Measurements from ENCODE around the gene ITPR1. TPM values are rescaled to one million over a fixed set of nuclear protein-coding genes. Genes with fewer than 3 reads are reported as not detected.

Gene ITPR1
- total and polyA plus RNA-seq, 10 of the 15 experiments (the other 5 are each of a cell fraction or from before 2014, with no cell fraction given): 12.2 to 239 (median 28.4) TPM

- Histone ChIP-seq H3K27me3 (replicated peaks in 1 of 2; ENCODE audit: control insufficient read depth in 2 of 2, insufficient read depth in 2 of 2, low read length in 1 of 2) (no peaks in the 10 kb centered on the region), H3K27ac (ENCODE audit: control insufficient read depth, insufficient read depth) (no peak overlapping the region), H3K4me1 (ENCODE audit: control insufficient read depth, insufficient read depth, low read length) (peaks cover 5% of the 10 kb centered on the region), H3K4me3 (no peak overlapping the region), H4K20me1 (ENCODE audit: control insufficient read depth, insufficient read depth) (no peaks in the 10 kb centered on the region), H3K79me2 (ENCODE audit: control insufficient read depth, insufficient read depth, low read length) (no peaks in the 10 kb centered on the region), H3K9ac (ENCODE audit: control insufficient read depth, insufficient read depth, low read length) (no peak overlapping the region), H3K4me2 (ENCODE audit: control insufficient read depth, insufficient read depth) (no peak overlapping the region), H3K9me3 (replicated peaks; ENCODE audit: control insufficient read depth, insufficient read depth, low read length) (peaks cover 4% of the 10 kb centered on the region; the same call in 2 of the 3 replicates), H2AFZ (ENCODE audit: control insufficient read depth, low read depth, low read length) (no peak overlapping the region), H3K36me3 (ENCODE audit: control insufficient read depth in 2 of 2, insufficient read depth in 2 of 2, low read length in 1 of 2) (peaks cover 9 to 24% of the 10 kb centered on the region in 2 experiments)
- in situ Hi-C loops (cut with MboI) (no loop called here), intact Hi-C loops (cut with micrococcal nuclease; ENCODE audit: unreplicated experiment) (no loop called here)
- no TSS peak for BruUV-seq (replicated peaks)
- DNase-seq (ENCODE audit: low read depth, low spot score) (no peak), ATAC-seq (no peak), FAIRE-seq (no peak)
- 80% methylated on average over 4 of the region's 4 CpGs for WGBS (ENCODE audit: insufficient coverage, insufficient replicate concordance, low lambda C conversion rate, missing lambda C conversion rate)
- RAD21 ChIA-PET (ENCODE audit: unreplicated experiment): no interaction called here
- SMC1A ChIA-PET (ENCODE audit: uncharacterized antibody, unreplicated experiment): no interaction called here
- POLR2A ChIA-PET: no interaction called here
- CTCF ChIA-PET: no interaction called here
- no peak for TF ChIP-seq TBL1XR1 (IDR thresholded peaks at IDR 0.05; ENCODE audit: low read depth, low read length)
- TF ChIP-seq CEBPB (IDR thresholded peaks at IDR 0.05; ENCODE audit: borderline replicate concordance in 1 of 2, low read depth in 2 of 2, low read length in 2 of 2): no peak
- no peak for TF ChIP-seq POLR2A (IDR thresholded peaks at IDR 0.05; ENCODE audit: low read depth, low read length)
- TF ChIP-seq BACH1 (IDR thresholded peaks at IDR 0.05; ENCODE audit: borderline replicate concordance): no peak
- TF ChIP-seq LARP7 (IDR thresholded peaks at IDR 0.05): no peak
- no peak for TF ChIP-seq E2F8 (IDR thresholded peaks at IDR 0.05; ENCODE audit: low read depth, partially characterized antibody)
- no peak for TF ChIP-seq HDAC2 (IDR thresholded peaks at IDR 0.05)
- TF ChIP-seq NFYB (IDR thresholded peaks at IDR 0.05; ENCODE audit: insufficient read depth, low read depth, low read length): no peak
- TF ChIP-seq IKZF1 (conservative IDR thresholded peaks at IDR 0.05): no peak
- no peak for TF ChIP-seq E4F1 (IDR thresholded peaks at IDR 0.05; ENCODE audit: borderline replicate concordance, partially characterized antibody)
- no peak for TF ChIP-seq ZBTB11 (CRISPR knock-in tag; IDR thresholded peaks at IDR 0.05)
- TF ChIP-seq CTCF (IDR thresholded peaks at IDR 0.05 in 2 of 3, conservative IDR thresholded peaks at IDR 0.05 in 1 of 3; ENCODE audit: control insufficient read depth in 2 of 3, extremely low read depth in 1 of 3, insufficient read depth in 1 of 3, low read depth in 3 of 3, low read length in 3 of 3): no peak
- TF ChIP-seq RUNX3 (IDR thresholded peaks at IDR 0.05; ENCODE audit: low read length): no peak
- no peak for TF ChIP-seq ZZZ3 (IDR thresholded peaks at IDR 0.05; ENCODE audit: control insufficient read depth, insufficient read length, low read depth)
- TF ChIP-seq RELA (IDR thresholded peaks at IDR 0.05; ENCODE audit: borderline replicate concordance, partially characterized antibody): no peak
Measured at GRCh38 chr3:4688411-4688810, 195.3 kb downstream of the ITPR1 start.

All from GM12878 (cell line).